Ovary (tissue), 9 donors: ENCODE data around the gene ZSCAN5A. TPM values are rescaled to one million over a fixed set of nuclear protein-coding genes. Genes with fewer than 3 reads are reported as not detected.

Source experiments
- DNase-seq, 5 donors: peaks; one replicate each; pipeline ENCODE4 v3.0.0-alpha.2; 2019 to 2020
- H3K27ac ChIP-seq, 2 donors: fragments of 200-600 bp; one replicate each; pipeline versions ENCODE4 v1.5.1 to v1.8.0; 2019 to 2022
- H3K27me3 ChIP-seq: fragments of 200-600 bp; one replicate; pipeline ENCODE4 v1.8.0; 2022
- H3K36me3 ChIP-seq: fragments of 200-600 bp; sonication (generic); one replicate; pipeline ENCODE4 v1.5.1; 2019
- H3K4me1 ChIP-seq: one replicate; pipeline ENCODE4 v1.8.1; 2013; ENCODE audit warnings: mild to moderate bottlenecking, moderate library complexity; ENCODE audit not compliant: insufficient read depth
- H3K4me3 ChIP-seq: fragments of 200-600 bp; sonication (generic); one replicate; pipeline ENCODE4 v1.5.1; 2017
- H3K9me3 ChIP-seq, 2 donors: fragments of 200-600 bp in 1 of 2; sonication (generic) in 1 of 2; one replicate each; pipeline versions ENCODE4 v1.5.1 to v1.8.1; 2013 to 2019; ENCODE audit warnings: mild to moderate bottlenecking in 1 of 2, moderate library complexity in 1 of 2
- CTCF ChIP-seq, 3 donors: fragments of 450-650 bp in 2 of 3; fragments of 200-600 bp in 1 of 3; IDR thresholded peaks; one replicate each; pipeline versions ENCODE4 v1.5.1 to v1.8.0; 2016 to 2022; ENCODE audit warnings: antibody characterized with exemption in 3 of 3, mild to moderate bottlenecking in 1 of 3
- EP300 ChIP-seq: sonication (generic); formaldehyde crosslinking; IDR thresholded peaks from one replicate; pipeline ENCODE4 v1.6.1; 2017; ENCODE audit warnings: antibody characterized with exemption
- POLR2A ChIP-seq: fragments of 450-650 bp; IDR thresholded peaks from one replicate; pipeline ENCODE4 v1.6.1; 2017; ENCODE audit warnings: antibody characterized with exemption, mild to moderate bottlenecking, moderate library complexity
- WGBS, 3 donors: extraction: QIAGEN DNeasy Blood & Tissue Kit in 1 of 3; methylation state at CpG; one replicate each; pipeline versions ENCODE4 v1.1.5 to v1.1.7; 2013 to 2017; 5-methylcytosine and 5-hydroxymethylcytosine counted together
- intact Hi-C, 4 donors: fragments of 100-400 bp; cut with DNase I; formaldehyde crosslinking; loops; one replicate each; pipeline versions ENCODE4 v1.11.0 to v1.15.1; 2022 to 2023
- polyA plus RNA-seq, 2 donors: library from polyadenylated mRNA; stranded (reverse); fragments of 200-250 nt in 1 of 2; fragments of 350-450 nt in 1 of 2; fragmentation: Illumina TruSeq in 1 of 2; extraction: RNeasy Lipid Tissue Mini Kit (QIAGEN cat#74804) in 1 of 2; gene quantifications; one replicate each; pipeline ENCODE4 v1.2.3, GENCODE V29; 2013 to 2014
- total RNA-seq, 7 donors: library from RNA; depleted of rRNA in 2 of 7; stranded (reverse); fragments of >200 nt in 2 of 7; fragmentation: NEBNext Ultra II Directional in 3 of 7; extraction: Animal tissue kit (Norgen Biotek cat#: 25700) in 3 of 7; gene quantifications; one replicate each; pipeline versions ENCODE4 v1.1.0 to v1.2.4, GENCODE V29; 2016 to 2023
- donor health status: DM: no; HTN: no; CAD: no; lungs with moderate emphysema.
- donor health status: DM: no; HTN: no; CAD: no.
- donor health status: Bipolar disorder and iron deficiency.
- donor health status: DM: yes; HTN: yes; CAD: no.
- donor health status: DM: no; HTN: no; CAD: no.
- donor health status: DM: yes; HTN: yes; CAD: no.

The ZSCAN5A gene
- total and polyA plus RNA-seq, 9 donors, result 4.6 to 25.7 (median 11.5) TPM

- H3K4me1 ChIP-seq, result peaks cover 7% of the 10 kb centered on the region
- H3K36me3 ChIP-seq, result no peaks in the 10 kb centered on the region
- no peak for TF ChIP-seq EP300
- TF ChIP-seq POLR2A, result no peak
- no peak for TF ChIP-seq CTCF (IDR thresholded peaks at IDR 0.05)
- WGBS, 3 donors, result 60 to 67% (median 64%) methylated on average over 2 of the region's 2 CpGs
- no peaks in the 10 kb centered on the region for H3K27me3 ChIP-seq
- H3K9me3 ChIP-seq, result no peaks in the 10 kb centered on the region
- H3K4me3 ChIP-seq, result no peak overlapping the region
- no peak for DNase-seq
- intact Hi-C loops, result no loop called here
- no peak overlapping the region for H3K27ac ChIP-seq
These were observed 3.1 kb upstream of the ZSCAN5A start for GRCh38 chr19:56317749-56318148.

- Histone ChIP-seq H3K36me3 (no peaks in the 10 kb centered on the region), H3K27me3 (no peaks in the 10 kb centered on the region), H3K9me3 (no peaks in the 10 kb centered on the region), H3K4me3 (no peak overlapping the region), H3K27ac (no peak overlapping the region), H3K4me1 (peaks cover 7% of the 10 kb centered on the region)
- no peak for DNase-seq
- intact Hi-C loops, result no loop called here
- no peak for TF ChIP-seq CTCF (IDR thresholded peaks at IDR 0.05)
- 89 to 93% (median 91%) methylated on average over 5 of the region's 5 CpGs for WGBS, 3 donors
These were observed 2.1 kb upstream of the ZSCAN5A start for GRCh38 chr19:56316728-56317127.

GRCh38 chr19:56315077-56315828, 614 bp upstream of the ZSCAN5A start:
- 2 to 3% (median 2%) methylated on average over 37 of the region's 37 CpGs for WGBS, 3 donors

GRCh38 chr19:56314018-56314380, 640 bp downstream of the ZSCAN5A start:
- intact Hi-C loops, result no loop called here
- DNase-seq, result no peak

More at GRCh38 chr19:56315077-56315828, 614 bp upstream of the ZSCAN5A start:
- H3K27me3 ChIP-seq, result no peaks in the 10 kb centered on the region
- peak overlapping the region; percentile 95 to 97 for H3K27ac ChIP-seq
- peak; percentile 93 to 97 (median 94) for DNase-seq
- no peaks in the 10 kb centered on the region for H3K9me3 ChIP-seq
- H3K4me3 ChIP-seq, result peak overlapping the region; percentile 70
- peaks cover 7% of the 10 kb centered on the region for H3K4me1 ChIP-seq
- TF ChIP-seq CTCF (IDR thresholded peaks at IDR 0.05) (no peak), EP300 (no peak), POLR2A (peak; percentile 62)
- H3K36me3 ChIP-seq, result no peaks in the 10 kb centered on the region
- intact Hi-C loops, result no loop called here

More at GRCh38 chr19:56314018-56314380, 640 bp downstream of the ZSCAN5A start:
- Histone ChIP-seq H3K36me3 (no peaks in the 10 kb centered on the region), H3K4me1 (peaks cover 7% of the 10 kb centered on the region), H3K27ac (peak overlapping the region; percentile 95 to 97), H3K27me3 (no peaks in the 10 kb centered on the region), H3K4me3 (peak overlapping the region; percentile 70), H3K9me3 (no peaks in the 10 kb centered on the region)
- 0 to 1% (median 1%) methylated on average over 9 of the region's 9 CpGs for WGBS, 3 donors
- TF ChIP-seq EP300 (no peak), POLR2A (no peak), CTCF (IDR thresholded peaks at IDR 0.05) (no peak)
